ENCODE measurements around the gene RPIA.
"Not testable (repeated sequence)": the region's sequence is repeated elsewhere in the genome, so short reads cannot be mapped to it uniquely, and the experiment has no call there.

Gene RPIA

DNA sequence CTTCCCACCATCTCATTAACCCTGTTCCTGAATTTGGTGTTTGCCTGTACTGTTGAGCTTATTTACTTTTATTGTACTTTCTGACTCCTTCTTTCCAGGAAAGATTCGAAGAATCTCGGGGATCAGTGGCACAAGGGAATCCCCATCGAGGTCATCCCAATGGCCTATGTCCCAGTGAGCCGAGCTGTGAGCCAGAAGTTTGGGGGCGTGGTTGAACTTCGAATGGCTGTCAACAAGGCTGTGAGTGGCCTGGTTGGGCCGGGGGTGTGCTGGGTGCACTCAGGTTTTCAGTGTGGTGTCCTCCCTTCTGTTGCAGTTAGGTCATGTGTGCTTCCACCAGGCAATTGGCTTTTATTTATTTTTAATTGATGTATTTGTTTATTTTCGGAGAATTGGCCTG is 45.0 kb downstream of the RPIA start:
- no peak for DNase-seq

DNA sequence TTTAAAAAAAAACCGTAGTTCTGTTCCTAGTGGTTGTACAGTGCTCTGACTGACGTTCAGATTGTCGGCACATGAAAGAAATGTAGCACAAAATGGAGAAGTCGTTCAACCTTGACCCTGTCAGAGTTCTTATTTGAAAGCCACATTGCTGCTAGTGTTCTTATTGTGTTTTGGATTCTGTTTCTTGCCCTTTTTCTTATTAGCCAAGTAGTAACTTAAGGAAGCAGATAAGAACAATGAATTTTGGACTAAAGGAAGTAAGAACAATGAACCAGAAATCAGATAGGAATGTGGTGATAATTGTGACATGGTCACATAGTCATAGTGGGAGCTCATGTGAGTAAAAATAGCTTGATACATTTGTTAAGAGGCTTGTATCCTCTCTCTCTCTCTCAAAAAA is 45.9 kb downstream of the RPIA start:
- no peak for DNase-seq

DNA sequence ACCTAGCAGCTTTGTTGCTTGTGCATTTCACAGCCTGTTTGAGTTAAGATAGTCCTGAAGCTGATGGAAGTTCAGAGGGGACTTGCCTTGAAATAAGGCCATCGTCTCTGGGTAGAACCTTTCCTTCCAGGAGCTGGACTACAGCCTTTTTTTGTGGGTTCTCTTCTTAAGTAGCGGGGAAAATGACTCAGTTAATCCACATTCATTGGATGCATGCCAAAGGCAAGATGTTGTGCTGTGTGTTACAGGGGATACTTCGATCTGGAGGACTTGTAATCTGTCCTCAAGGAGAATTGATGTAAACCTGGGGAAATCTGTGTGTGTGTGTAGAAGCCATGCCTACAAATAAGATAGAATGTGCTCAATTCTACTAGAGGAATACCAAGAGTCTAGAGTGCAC is 46.8 kb downstream of the RPIA start:
- no peak for DNase-seq

DNA sequence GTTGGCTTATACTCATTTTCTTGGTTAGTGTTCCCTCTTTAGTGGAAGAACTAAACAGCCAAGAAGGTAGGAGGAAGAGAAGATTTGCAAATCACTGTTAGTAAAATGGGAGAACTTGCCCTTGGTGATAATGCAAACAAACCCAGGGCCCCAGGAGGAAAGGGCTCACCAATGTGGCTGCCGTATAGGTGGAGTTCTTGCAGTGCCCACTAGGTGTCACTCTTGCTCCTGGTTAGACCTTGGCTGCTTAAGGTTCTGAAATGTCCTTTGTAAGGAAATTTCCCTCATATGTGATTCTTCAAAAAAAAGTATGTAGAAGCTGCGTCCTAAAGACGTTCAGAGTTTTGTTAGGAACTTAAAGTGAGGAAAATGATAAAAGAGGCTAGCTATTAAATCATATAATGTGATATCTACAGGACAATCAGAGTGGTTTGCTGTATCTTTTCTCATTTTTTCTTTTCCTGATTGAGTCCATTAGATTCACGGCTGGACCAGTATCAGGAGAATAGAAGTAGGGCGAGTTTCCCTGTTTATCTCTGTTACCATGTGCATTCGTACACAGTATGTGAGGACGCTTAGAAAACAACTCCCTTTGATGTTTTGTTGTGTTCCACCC is 48.6 kb downstream of the RPIA start:
- DNase-seq: peak; percentile 4

DNA sequence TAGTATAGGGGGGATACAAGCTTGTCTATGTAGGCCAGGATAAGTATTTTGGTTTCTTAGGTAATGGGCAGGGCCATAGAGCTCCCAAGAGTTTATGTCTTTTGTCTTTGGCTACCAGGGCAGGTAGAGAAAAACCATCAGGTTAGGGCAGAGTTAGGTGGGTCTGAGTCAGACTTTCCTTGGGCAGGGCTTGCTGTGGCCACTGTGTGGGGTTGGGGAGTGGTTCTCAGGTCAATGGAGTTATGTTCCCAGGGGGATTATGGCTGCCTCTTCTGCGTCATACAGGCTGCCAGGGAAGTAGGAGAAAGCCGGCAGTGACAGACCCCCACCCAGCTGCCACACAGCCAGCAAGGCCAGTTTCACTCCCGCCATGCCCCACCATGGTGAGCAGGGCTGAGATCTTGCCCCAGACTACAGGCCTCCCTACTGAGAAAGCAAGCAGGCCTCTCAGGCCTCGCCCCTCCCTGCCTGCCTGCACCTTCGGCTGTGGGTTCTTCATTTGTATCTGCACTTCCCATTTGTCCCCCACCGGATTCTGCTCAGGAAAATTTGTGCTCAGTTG is 55.5 kb downstream of the RPIA start:
- no peak for DNase-seq

DNA sequence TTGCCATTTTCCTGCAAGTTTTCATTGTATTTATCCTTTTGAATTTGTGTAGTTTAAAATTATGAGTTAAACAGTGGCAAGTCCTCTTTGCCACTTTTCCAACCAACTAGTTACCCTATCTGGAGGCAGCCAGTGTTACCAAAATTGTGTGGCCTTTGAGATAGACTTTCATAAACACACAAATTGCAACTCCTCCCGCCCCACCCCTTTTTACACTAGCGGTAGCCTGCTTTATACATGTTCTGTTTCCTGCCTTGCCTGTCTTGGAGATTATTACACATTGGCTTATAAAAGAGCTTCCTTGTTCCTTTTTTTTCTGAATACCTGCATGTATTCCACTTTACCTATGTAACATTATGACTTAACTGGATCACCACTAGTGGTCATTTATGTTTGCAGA is 56.5 kb downstream of the RPIA start:
- DNase-seq: no peak

DNA sequence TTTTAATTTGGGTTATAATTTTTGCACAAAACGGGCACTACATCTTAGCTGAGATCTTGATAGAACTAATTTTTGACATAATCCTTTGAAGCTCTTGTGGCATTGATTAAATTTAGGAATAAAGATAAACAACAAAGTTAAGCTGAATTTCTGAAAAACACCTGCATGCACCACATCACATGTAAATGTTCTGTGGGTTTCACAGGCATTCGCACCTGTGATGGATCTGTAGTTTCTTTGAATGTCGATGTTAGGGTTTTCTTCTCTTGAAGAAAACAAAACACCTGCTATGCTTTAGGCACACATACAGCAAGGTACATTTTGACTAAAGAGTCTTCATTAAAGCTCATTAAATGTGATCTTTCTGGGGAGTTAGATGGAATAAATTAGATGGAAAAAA is 60.3 kb downstream of the RPIA start:
- no peak for DNase-seq

DNA sequence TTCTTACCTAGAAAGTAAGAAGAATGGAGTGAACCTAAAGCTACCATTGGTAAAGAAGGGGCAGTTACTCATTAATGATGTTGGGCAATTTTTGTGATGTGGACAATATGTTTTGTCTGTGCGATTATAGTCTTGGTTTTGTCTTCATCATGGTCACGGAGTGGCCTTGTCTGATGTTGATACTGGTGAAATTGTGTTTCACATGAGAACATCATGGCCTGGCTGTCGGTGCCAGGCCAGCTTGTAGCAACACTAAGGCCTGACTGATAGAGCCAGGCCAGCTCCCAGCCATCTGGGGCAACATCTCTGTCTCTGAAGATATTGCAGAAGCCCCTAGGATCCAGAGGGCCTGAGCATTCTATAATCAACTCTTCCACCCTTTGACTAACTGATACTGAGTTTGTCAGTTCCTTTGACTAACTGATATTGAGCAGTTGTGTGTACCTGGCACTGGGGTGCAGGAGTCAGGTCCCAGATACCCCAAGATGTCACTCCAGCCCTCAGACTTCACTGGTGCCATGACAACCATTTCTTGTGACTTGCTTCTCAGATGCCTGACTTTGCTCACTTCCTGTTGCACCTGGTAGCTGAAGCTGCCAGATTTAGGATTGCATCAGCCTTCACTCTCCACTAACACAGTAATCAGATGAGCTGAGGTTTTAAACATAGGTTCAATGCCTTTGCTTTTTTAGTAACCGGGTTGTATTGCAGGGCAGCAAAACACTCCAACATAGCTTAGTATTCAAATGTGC is 62.5 kb downstream of the RPIA start:
- DNase-seq: no peak

DNA sequence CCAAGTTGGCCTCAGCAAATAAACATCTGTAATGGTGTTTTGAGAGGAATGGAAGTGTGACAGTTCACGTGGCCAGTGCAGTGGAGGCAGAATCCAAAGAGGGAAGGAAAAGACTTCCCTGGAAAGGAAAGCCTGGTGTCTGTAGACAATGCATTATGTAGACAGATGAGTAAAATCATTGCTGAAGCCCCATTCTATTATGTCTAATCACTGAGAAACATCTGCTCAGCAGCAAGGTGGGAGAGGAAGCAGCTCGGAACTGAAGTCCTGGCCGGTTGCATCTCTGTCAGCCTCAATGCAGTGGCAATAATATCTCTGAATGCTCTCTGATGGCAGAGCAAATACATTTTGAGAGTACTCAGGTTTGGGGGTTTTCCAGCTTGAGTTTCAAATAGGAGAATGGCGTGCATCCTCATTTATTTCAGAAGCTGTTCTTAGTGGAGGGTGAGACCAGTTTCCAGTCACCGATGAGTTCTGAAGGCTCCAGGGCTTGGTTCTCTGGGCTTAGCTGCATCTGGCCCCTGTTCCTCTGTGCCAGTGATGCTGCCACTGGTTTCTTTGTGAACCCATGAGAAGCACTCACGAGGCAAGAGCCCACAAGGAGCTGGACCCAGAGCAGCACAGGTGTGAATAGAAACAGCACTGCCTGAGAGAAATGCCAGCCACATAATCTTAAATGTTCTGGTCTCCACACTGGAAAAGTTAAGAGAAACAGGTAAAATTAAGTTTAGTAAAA is 63.3 kb downstream of the RPIA start:
- DNase-seq: no peak

DNA sequence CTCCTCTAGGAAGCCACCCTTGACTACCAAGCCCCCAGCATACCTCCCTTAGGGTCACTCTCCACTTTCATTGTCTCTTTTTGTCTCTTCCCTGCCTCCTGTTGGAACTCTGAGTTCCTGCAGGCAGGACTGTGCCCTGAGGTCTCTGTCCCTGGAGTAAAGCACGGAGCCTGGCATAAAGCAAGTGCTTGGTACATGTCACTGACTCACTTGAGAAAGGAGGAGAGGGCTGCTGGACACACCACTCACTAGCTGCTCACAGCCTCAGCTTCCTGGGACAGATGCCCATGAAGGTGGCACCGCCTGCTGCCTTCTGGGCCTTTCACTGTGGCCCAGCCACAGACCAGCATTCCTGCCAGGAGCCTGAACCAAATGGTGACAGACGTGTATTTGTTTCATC is 64.4 kb downstream of the RPIA start:
- no peak for DNase-seq

DNA sequence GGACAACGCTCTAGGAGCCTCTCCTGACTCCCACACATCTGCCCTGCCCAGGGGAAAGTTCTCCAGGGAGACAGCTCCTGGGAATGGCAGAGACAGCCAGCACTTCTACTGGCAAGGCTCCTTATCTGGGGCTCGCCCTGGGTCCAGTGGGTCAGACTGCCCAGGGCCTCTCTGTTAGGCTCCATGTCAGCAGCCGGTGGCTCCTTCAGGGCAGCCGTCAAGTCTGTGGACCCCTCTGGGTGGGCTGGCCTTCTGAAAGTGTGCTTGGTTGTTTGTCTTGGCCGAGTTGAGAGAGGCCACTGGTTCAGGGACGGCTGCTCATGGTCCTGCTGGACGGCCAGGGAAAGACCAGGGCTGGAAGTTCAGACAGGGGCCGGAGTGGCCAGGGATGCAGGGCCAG is 65.6 kb downstream of the RPIA start:
- DNase-seq: no peak

DNA sequence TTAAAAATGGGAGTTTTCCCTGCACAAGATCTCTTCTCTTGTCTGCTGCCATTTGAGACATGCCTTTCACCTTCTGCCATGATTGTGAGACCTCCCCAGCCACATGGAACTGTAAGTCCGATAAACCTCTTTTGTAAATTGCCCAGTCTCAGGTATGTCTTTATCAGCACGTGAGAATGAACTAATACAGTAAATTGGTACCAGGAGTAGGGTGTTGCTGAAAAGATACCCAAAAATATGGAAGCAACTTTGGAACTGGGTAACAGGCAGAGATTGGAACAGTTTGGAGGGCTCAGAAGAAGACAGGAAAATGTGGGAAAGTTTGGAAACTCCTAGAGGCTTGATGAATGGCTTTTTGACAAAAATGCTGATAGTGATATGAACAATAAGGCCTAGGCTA is 67.2 kb downstream of the RPIA start:
- not testable (repeated sequence) for DNase-seq

DNA sequence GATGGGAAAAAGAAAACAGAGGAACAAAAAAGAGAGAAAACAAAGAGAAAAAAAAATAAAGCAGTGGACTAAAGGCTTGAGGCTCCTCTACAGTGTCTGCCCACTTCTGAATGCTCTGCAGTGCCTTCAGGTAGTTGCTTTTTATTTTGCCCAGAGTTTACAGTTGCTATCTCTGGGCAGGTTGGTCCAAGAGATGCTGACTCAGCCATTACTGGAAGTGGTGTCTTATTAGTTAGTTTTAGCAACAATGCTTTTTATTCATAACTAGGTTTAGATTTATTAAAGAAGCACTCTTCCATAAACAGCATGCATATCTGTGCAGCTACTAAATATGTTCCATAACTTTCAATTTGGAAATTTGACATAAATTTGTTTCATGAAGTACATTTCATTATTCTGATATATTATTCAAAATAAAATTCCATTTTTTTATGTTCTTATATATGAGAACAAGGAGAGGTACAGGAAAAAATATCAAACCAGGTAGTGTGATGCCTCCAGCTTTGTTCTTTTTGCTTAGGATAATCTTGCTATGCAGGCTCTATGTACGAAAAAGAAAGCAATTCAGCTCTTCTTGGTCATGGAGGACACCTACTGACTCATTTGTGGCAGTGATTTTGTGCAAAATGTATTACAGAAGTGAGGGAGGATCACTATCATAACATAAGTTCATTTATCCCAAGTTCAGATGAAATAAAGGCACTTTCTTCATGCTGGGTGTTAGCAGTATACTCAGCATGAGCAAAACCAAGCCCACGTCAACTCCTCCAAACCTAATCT is 69.5 kb downstream of the RPIA start:
- DNase-seq: no peak

DNA sequence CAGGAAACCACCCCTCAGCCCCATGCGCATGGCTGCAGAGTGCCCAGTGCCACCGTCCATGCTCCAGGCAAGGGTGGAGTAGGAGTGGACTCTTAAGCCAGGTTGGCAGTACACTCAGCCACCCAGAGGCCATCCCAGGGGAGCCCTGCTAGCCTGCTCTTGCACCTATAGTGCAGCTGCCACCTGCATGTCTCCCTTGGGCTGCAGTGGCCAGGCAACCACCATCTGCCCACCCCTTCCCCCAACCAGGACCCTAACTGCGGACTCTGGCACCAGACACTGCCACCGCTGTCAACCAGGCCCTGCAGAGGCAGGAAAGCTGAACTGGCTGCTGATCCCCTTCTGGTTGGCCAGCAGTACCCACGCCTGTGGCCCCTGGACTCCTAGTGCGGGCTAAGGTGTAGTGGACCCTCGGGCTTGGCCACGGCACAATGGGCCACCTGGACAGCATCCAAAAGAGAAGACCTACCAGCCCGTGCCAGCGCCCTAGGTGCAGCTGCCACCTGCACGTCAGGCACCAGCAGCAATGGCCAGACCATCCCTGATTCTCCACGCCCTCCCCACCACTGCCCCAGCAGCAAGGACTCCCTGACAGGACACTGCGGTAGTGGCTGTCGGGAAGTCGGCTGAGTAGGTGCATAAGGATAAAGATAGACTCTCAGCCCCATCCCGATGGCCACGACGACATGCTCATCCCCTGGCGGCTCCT is 72.8 kb downstream of the RPIA start:
- no peak for DNase-seq

DNA sequence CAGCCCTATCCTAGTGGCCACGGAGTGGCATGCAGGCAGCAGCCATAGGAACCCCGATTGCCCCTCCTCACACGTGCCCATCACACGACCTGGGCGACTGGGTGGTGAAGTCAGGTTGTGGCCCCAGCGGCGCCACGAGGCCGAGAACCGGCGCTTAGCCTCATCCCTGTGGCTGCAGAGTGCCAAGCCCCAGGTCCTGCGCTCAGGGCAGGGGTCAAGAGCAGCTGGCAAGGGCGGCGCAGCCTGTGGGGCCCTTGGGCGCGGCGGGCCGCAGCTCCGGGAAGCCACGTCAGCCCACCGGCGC is 73.3 kb downstream of the RPIA start:
- DNase-seq: no peak

DNA sequence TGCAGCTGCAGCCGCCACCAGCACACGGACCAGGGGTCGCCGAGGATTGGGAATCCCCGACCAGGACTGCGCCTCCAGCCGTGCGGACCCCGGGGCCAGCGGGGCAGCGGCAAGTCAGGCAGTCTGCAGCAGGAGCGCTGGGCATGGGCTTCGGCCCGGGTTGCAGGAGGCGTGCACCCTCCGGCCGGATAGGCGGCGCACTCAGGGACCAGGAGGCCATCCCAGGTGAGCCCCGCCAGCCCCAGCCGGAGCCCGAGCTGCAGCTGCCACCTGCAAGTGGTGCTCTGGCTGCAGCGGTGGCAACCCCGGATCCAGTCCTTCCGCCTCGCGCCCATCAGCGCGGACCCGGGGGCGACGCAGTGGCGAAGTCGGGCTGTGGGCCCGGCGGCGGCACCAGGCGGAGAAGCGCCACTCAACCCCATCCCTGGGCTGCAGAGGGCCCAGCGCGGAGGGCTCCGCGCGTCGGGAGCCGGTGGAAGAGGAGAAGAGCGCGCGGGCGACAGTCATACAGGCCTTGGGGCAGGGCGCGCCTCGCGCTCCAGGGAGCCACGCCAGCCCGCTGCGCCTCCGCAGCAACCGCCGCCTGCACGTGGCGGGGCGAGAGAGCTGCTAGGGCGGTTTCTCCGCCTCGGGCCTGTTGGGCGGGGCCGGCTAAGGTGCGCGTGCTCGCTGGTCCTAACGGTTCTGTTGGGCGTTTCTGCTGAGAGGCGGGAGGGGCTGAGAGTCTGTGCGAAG is 73.8 kb downstream of the RPIA start:
- DNase-seq: no peak

DNA sequence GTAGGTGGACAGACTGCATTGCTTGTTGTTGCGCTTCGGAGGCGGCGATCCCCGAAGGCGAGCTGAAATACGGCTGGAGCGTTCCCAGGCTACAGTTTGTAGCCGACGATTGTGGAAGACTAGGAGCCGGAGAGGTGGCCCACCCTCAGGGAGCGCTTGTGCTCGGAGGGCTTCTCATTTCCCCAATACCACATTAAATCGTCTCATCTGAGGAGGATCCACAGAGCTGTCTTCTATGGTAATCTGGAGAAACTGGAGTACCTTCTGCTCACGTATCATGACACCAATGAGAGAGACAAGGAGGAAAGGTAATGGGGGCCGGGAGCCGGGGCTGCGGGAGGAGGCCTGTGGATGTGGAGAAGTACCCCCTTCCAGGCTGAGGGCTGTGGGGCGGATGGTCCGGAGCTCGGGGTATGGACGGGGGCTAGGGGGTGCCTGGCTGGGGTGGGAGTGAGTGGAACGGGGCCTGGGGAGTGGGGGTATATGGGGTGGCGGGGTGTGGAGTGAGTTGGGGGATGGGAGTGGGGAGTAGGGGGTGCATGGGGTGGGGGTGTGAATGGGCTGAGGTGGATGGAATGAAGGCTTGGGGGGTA is 74.5 kb downstream of the RPIA start:
- not testable (repeated sequence) for DNase-seq

DNA sequence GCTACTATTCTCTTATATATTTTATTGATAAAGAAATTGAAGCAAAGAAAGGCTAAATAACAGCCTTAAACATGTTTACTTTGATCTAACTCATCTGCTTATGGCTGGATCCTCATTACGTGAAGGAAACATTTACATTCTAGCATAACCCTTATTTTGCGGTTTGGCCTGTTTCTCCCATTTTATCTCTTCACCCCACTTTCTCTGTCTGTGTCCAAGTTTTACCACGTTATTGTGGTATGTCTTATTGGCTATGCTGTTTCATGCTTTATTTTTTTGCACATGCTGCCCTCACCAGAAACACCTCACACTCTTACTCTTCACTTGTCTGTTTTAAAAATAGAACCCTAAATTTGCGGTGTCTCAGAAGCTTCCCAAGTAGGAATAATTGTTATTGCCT is 78.5 kb downstream of the RPIA start:
- no peak for DNase-seq

DNA sequence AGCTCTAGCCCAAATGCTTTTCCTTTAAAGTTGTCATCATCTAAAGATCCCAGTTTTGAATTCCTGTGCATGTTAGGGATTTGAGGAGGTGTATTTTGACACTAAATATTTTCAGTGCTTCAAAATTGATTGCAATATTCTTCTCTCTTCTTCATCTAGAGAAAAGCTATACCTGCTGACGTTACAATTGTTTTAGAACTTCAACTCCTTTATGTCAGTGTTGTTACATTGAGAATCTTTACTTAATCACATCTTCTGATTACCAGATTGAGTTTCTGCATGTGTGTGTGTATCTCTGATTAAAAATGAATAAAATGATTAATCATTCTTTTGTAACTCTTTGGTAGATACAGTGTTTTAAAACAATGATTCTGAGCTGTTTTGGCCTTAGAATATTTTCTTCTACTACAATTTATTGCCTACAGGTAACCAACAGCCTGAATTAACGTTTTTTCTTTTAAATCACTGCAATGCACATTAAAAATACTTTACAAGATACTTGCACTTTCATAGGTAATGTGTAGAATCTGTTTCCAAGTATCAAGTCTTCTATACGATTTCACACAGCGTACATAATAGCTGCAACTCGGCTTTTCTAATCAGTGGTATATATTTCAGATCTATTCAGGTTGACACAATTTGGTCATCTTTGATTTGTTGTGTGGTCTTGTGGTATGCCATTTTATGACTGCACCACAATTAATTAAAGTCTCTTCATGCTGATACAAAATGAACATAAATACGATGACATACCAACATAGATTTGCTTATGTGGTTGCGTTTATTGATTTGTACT is 82.0 kb downstream of the RPIA start:
- DNase-seq: not testable (repeated sequence)

DNA sequence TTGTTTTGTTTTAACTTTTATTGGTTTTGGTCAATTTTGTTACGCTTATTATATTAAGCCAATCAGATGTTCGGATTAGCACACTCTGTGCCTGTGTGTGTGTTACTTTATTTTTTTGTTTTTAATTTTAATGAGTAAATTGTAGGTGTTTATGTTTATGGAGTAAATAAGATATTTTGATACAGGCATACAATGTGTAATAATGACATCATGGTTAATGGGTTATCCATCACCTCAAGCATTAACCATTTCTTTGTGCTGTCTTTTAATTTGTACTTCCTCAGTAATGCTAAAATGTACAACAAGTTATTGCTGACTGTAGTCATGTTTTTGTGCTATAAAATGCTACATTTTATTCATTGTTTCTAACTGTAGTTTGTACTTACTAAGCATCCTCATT is 97.7 kb downstream of the RPIA start:
- DNase-seq: not testable (repeated sequence)

DNA sequence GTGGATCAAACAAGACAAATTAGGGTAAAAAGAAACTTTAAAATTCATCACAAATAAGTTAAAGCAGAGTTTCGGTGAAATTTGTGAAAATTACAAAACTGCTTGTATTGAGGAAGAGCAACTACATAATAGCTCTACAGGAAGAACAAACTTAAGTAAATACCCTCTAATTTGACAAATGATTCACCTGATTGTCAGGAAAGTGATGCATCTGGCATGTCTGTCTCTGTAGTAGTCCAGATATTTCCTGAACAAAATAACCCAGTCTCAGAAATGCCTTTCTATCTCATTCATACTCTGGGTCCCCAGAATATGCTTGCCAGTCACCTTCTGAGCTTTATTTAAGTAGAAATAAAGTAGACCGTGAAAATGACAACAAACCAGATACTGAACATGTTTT is 104.5 kb downstream of the RPIA start:
- DNase-seq: not testable (repeated sequence)

All from NCI-H187 treated with DMSO at 0.1 percent for 48 hours (cell line).